Fibroblast of skin of left biceps (primary cell): ENCODE results near the gene PCDH9.
"Not testable (repeated sequence)": the region's sequence is repeated elsewhere in the genome, so short reads cannot be mapped to it uniquely, and the experiment has no call there.

ENCODE experiments used
- DNase-seq, 2 experiments: peaks; one replicate each; pipeline ENCODE4 v3.0.0-alpha.2; 2013; ENCODE audit warnings: low read depth in 2 of 2

Gene PCDH9

DNA sequence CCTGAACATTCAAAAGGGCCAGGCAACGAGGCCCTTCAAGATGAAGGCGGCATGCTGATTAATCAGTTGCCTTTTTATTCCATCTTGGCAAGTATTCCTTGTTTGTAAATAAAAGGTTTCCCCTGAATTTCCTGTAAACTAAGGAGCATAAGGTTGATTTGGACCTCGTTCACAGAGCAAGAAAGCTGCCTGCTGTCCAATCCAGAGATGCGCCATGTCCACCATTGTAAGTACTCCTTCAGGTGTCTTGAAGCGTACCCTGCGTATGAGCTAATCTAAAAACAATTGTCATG lies 884.7 kb downstream of the PCDH9 start:
- DNase-seq, result no peak

DNA sequence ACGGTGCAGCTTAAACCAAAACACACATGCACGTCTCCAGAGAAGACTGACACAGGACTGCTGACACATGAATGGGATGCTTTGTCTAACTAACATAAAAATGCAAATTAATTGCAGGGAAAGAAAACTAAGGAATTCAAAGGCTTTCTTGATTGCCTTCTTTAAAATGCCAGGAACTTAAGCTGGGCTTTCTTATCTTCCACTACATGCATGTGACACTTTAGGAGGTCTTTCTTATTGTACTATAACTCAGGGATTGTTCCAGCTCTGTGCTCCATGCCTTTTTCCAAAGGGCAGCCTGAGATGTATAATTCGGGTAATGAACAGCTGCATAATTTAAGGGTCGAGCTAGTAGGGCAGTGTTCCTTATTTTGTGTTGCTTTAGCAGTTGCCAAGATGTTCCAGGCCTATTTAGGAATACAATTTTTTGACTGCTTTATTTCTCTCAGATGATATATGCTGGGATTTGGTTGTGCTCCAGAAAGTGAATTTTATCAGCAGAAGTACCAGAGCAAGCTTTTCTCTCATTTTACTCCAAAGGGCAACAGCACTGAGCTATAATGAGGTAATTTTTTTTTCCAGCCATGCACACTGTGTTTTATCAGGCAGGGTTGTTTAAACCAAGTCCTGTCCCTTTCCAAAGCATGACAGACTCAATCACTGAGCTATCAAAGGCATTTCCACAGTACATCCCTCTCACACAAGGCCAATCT lies 885.2 kb downstream of the PCDH9 start:
- DNase-seq, result no peak

DNA sequence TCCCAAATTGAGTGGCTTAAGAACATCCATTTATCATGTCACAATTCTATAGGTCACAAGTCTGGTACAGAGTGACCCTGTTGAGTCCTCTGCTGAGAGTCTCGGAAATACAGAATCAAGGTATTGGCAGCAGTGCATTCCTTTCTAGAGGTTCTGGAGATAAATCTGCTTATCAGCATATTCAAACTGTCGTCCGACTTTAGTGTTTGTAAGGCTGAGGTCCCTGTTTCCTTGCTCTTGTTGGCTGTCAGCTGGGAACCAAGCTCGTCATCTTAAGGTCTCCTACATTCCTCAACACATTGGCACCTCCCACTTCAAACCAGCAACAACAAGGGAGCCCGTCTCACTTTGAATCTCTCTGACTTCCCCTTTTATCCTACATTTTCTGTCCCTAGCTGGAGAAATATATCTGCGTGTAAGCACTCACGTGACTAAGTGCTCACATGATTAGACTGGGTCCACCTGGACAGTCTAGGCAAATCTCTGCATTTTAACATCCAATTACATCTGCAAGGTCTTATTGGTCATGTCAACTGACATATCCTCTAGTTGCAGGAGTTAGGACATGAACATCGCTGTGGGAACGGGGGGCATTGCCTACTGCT lies 886.8 kb downstream of the PCDH9 start:
- no peak for DNase-seq

DNA sequence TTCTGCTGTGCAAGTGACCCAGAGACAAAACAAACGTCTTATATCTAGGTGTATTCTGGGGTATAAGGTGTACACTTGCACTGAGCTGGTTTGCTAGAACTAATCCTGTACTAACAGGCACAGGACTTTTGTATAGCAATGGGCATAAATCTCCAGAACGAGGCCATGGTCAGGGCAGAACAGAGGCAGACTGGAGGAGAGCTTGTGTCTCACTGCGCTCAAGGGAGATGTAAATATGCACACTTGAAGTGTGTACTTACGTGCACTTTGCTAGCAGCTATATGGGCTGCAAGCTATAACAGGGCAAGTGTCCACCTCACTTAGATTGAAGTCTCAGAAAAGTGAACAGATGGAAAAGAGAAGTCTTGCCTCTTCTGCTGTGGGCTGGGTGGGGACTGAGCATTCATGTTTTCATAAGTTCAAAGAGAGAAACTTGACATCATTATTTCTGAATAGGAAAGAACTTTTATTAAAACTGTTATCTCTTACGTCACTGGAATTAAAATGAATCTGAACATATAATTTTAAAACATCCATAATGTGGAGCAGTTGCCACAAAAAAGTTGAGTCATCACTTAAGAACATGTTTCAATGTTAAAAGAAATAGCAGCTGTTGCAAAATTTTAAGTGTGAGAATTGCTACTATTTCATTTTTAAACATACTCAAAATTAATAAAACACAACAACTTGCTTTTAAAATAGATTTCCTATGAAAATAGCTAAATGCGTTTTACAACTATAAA lies 888.3 kb downstream of the PCDH9 start:
- DNase-seq, result no peak

DNA sequence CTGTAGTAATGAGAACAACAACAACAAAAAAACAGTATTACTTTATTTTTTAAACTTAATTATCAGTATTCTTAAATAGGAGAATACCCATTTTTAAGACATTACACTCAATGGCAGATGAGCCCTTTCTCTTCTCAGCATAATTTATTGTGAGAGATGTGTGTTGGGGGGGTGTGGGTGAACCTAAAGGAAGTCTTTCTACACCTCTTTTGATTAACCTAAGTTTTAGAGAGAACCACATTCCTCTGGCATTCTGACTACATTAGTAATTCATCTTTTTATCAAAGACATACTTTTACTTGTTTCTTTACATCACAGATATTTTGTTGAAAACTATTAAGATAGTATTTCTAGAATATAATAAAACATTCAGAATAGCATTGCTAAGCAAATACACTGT lies 890.9 kb downstream of the PCDH9 start:
- DNase-seq, result peak; percentile 12 to 22

DNA sequence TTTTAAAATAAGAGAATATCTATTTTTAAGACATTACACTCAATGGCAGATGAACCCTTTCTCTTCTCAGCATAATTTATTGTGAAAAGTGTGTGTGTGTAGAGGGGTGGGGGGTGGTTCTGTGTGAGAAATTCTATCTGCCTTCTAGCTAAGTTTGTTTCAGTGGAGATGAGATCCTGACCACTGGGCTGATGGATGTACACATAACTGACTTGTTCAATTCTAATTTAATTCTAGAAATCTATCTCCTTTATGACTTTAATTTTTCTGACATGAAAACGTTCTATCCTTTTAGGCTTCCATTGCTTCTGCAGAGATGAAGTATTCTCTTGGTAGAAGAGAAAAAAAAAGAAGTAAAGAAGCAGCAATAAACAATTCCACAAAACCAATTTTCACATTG lies 891.6 kb downstream of the PCDH9 start:
- no peak for DNase-seq

DNA sequence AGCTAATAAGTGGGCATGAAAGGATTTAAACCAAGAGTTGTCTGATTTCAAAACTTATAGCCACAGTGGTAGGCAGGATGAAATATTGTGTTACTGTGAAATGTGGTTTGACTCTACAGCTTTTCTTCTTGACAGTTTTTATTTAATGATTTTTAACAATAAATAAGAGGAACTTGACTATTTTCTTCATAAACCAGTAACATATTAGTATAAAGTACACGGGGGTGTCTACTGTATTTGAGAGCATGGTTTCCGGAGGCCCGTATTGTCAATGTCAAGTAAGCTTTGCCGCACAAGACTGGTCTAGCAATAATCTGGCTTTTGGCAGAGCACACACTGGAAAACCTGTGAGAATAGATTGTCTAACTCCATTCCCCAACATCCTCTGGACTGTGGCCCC lies 894.5 kb downstream of the PCDH9 start:
- DNase-seq, result no peak

DNA sequence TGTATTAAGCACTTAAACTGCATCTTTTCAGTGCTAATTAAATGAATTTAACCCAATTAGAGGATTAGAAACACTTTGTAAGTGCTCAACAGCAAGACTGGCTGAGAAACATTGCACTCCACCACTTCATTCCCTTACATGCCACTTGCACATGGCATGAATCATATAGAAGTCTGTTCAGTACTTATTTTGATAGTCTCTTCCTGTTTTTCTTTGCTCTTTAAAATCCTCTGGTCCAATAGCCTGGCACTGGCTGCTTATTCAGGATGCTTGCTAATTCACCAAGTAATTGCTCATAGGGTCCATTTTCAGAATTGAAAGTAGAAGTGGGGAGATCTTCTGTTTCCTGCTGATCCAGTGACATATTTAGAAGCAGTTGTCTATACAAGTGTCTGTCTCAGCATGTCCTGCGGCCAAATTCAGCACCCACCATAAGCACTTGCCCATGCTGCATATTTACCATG lies 900.1 kb downstream of the PCDH9 start:
- DNase-seq, result no peak

DNA sequence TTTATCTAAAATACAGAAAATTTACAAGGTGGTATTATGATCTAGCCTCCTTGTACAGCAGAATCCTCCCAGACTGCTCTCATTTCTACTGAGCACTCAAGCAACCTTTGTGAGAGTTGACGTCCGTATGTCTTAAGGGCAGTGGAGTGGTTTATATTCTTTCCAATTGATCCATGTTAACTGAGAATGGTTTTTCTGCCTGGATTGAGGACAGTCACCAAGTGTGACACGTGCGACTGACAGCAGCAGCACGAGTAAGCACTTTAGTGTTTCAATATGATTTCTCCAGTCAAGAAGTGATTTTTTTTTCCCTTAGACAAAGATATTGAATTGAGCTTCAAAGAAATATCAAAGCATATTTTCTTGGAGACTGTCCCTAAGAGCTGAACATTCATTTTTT lies 901.7 kb downstream of the PCDH9 start:
- DNase-seq, result no peak

DNA sequence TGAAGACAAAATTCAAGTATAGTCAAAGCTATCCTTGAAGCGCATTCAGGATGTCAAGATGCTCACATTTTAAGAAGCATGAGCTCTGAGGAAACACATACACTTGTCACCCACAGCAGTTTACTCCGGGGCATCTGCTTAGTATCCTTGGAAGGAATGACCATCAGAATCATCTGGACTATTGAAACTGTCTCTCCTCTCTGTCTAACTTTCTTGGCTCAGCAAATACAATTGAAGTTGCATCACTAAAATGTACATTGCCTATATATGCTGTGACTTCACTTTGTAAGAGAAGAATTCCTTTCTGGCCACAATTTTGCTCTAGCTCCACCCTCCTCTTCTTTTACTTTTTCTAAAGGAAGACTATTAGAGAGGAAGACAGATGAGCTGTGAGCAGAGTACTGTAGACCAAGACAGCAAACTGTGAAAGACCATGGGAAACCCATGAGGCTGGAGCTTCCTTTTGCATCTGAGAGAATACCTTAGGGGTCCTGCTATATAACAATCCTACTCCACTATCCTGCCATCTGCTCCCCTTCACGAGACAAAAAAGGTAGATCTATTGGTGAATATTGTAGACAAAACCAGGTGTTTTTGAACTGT lies 906.3 kb downstream of the PCDH9 start:
- peak in 1 of 2 experiments; percentile 9 for DNase-seq

DNA sequence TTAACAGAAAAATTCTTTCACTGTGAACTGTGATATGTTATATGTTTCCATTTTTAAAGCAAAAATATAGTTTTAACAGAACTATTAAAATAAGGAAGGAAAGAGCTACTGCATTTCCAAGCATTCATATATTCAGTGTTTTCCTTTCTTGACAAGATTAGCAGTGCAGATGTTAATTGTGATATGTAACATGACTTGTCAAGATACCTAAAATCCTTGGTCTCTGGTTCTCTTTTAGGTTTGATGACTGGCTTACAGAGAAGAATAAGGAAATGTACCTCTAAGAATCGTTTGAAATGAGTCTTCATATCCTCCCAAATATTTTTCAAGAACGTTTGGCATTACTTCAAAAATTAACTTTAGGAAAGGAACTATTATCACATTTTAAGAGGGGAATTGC lies 907.2 kb downstream of the PCDH9 start:
- no peak for DNase-seq

DNA sequence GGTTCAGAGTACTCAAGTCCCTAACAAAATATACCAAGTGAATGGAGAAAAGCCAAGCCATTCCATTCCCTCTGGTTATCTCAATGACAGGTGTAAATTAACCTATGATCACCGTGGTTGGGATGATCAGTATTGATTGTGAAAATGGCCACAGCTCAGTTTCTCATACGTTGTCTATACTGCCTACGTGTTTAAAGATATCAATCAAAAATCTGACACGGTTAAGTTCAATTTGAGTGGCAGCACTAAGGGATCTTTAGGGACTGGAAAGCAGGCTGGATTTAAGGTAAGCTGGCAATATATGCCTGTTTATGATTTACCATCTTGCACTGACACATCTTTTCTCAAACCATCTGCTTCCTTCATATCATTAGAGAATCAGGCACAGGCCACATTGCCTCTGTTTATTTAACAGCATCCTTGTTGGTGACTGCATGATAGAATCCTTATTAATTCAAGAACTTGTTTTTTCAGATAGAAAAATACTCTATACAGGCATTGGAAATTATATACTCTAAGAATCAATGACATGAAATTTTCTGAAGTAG lies 907.9 kb downstream of the PCDH9 start:
- no peak for DNase-seq

DNA sequence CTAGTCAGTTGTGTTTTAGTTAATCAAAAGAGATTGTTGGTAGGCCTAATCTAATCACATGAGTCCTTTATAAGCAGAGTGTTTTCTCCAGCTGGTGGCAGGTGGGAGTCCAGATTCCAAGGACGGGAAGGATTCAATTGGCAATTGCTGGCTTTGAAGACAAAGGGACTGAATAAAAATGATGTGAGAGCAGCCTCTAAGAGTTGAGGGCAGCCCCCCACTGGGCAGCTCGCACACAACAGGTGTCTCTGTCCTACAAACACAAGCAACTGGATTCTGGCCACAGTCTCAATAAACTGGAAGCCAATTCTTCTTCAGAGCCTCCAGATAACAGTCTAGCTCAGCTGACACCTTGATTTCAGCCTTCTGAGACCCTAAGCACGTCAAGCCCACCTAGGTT lies 915.2 kb downstream of the PCDH9 start:
- DNase-seq, result no peak

DNA sequence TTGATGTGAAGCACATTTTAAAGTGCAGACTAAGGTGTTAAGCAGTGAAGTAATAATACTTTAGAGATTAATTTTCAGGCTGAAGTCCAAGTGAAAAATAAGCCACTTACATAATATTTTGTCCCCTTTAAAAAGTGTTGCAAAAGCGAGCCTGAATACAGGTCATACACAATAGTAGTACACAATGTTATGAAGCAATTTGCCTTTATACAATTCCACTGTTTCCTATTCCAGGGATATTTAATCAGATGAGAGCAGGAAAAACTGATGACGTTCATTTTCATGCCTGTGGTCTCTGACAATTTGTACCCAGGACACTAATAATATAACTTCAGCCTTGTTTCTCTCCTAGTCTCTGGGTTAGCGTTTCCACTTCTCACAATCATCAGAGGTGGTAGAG lies 916.7 kb downstream of the PCDH9 start:
- DNase-seq, result no peak

DNA sequence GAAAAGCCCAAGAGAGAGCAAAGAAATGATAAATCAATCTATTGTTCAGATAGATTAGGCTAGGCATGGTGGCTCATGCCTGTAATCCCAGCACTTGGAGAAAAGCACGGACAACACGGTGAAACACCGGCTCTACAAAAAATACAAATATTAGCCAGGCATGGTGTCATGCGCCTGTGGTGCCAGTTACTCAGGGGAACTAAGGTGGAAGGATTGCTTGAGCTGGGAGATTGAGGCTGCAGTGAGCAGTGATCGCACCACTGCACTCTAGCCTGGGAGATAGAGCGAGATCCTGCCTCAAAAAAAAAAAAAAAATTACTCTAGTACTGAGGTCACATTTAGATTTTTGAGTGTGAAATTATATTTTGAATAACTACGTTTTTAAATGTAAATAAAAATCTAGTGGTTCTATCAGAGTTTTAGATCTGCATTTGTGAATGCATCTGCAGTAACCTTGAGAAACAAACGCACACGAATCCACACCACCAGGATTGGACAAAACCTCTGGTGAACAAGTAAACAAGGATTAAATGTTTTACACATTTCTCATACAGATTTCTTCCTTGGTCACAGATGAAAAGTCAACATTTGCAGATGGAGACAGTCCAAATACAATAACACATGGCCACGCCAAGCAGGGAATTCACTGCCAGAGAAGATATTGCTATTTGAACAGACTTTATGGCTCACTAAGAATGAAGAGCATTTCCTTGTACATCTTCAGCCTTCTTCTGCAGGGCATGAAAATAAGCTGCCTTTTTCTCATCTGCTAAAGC lies 917.6 kb downstream of the PCDH9 start:
- peak; percentile 56 to 58 for DNase-seq

DNA sequence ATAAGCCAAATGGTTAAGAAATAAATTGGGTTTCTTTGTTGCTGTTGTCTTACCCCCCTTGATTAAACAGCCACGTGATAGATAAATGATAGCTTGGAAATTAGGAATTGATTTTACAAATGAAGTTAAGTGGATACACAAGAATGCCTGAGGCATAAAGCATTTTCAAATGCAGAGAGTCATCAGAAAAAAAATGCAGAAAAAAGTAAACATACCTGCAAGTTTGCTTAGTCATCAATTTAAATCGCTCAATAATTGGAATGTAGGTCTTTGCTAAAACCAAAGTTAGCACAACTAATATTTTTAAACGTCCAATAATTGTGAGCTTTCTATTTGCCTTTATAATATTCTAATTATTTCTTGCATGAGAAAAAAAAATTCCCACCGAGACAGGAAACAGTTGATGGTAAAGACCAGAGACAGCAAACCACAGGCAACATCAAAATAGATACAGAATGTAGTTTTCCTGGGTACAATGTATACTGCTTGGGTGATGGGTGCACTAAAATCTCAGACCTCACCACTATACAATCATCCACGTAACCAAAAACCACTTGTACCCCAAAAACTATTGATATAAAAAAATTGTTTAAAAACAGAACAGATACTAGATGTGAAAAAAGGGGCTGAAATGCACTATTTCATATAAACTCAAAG lies 924.0 kb downstream of the PCDH9 start:
- no peak for DNase-seq

DNA sequence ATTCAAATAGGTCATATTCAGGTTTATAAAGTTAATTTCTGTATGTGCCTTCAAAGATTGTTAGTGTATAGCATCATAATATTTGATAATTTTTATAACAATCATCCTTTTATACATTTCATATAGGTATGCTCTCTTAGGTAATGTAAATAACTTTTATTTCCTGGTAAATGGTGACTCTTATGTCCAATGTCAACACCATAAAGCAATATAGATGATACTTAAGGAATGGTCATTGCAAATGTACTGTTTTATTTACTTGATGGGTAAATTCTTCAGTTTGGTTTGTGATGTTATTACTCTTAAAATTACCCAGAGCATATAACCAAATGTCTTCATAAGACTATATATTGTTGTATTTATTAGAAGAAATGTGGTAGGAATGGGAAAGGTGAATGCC lies 928.7 kb downstream of the PCDH9 start:
- no peak for DNase-seq

DNA sequence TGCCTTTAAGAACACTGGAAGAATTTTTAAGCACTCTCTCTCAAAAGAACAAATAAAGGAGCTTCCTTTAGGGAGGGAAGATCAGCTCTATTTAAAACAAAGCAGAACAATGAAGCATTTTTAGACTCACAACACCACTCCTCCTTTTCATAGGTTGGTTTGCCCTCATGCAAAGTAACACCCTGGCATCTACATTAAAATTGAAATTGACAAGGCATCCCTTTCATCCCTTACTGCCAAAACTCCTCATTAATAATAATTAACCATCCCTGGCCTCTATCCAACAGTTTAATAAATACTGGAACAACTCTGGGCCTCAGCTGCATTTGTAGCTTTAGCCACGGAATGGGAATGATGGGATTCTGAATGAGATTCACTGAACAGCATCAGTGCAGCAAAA lies 929.1 kb downstream of the PCDH9 start:
- DNase-seq, result no peak

DNA sequence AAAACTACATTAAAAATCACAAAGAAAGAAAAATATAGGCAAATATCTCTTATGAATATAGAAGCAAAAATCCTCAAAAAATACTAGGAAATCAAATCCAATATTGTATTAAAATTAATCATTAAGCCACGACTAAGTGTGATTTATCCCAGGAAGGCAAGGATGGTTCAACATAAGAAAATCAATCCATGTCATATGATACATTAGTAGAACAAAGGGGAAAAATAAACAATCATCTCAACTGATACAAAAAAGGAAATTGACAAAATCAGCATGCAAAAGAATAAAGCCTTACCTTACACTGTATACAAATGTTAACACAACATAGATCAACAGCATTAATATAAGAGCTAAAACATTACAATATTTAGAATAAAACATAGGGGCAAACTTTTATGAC lies 933.3 kb downstream of the PCDH9 start:
- no peak for DNase-seq

DNA sequence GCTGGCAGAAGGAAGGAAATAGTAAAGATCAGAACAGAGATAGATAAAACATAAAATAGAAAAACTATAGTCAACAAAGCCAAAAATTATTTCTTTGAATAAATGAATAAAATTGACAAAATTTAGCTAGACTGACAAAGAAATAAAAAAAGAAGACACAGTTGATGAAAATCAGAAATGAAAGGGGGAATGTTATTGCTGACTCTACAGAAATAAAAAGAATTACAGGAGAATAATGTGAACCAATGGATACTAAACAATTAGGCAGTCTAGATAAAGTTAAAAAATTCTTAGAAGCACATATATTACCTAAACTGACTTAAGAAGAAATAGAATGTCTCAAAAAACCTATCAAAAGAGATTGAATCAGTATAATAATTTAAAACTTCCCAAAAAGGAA lies 933.8 kb downstream of the PCDH9 start:
- DNase-seq, result no peak

DNA sequence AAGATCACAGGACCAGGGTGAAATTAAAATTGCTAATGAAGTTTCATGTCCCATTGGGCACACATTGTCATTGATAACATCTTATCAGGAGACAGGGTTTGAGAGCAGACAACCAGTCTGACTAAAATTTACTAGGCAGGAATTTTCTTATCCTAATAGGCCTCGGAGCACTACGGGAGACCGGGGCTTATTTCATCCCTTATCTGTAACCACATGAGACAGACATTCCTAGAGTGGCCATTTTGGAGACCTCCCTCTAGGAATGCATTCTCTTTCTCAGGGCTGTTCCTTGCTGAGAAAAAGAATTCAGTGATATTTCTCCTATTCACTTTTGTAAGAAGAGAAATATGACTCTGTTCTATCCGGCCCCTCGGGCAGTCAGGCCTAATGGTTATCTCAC lies 943.3 kb downstream of the PCDH9 start:
- DNase-seq, result not testable (repeated sequence)
